ENCODE results near the gene CFAP43. TPM values are rescaled to one million over a fixed set of nuclear protein-coding genes. Genes with fewer than 3 reads are reported as not detected.
A peak's percentile ranks its signal among the peaks of the same experiment; 100 is the strongest.
"Not testable (repeated sequence)": the region's sequence is repeated elsewhere in the genome, so short reads cannot be mapped to it uniquely, and the experiment has no call there.

CFAP43 gene
- total and polyA plus RNA-seq, 9 of the 15 experiments (the other 6 are each of a cell fraction or from before 2014, with no cell fraction given), result 0.07 to 0.86 (median 0.11) TPM; not detected in 1

DNA sequence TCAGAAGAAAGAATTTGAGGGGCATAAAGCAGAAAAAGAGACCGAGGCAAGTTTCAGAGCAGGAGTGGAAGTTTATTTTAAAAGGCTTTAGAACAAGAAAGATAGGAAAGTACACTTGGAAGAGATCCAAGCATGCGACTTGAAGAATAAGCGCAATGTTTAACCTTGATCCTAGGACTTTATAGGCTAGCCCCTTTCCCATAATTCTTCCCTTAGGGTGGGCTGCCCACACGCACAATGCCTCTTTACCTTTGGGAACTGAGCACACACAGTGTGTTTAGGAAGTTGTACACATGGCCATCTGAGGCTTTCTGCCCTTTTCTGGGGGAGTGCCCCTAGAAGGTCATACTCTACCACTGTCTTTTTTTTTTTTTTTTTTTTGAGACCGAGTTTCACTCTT lies 11.3 kb upstream of the CFAP43 start:
- Histone ChIP-seq H3K27ac (ENCODE audit: extremely low read depth, low read depth, low read length) (no peak overlapping the region), H3K27me3 (ENCODE audit: control insufficient read depth in 2 of 2, insufficient read depth in 2 of 2, low read length in 2 of 2) (no peaks in the 10 kb centered on the region), H3K9me1 (ENCODE audit: control insufficient read depth, insufficient read depth, low read length) (no peaks in the 10 kb centered on the region), H3K4me3 (no peak overlapping the region), H3K4me1 (replicated peaks in 1 of 2; ENCODE audit: control insufficient read depth in 2 of 2, insufficient read depth in 2 of 2, low read length in 2 of 2) (peaks cover 0 to 8% of the 10 kb centered on the region in 2 experiments; a peak in 3 of 5 replicates), H2AFZ (ENCODE audit: low read depth, low read length) (peak overlapping the region; percentile 18; the same call in 1 of the 2 replicates), H4K20me1 (replicated peaks; ENCODE audit: control insufficient read depth, insufficient read depth, low read length) (no peaks in the 10 kb centered on the region), H3K36me3 (ENCODE audit: control insufficient read depth, insufficient read depth, low read length) (no peaks in the 10 kb centered on the region), H3K9ac (ENCODE audit: insufficient read depth in 1 of 2, low read depth in 2 of 2, low read length in 2 of 2) (no peak overlapping the region), H3K4me2 (ENCODE audit: insufficient read depth, low read length) (no peak overlapping the region), H3K79me2 (ENCODE audit: control insufficient read depth, insufficient read depth, low read length) (no peaks in the 10 kb centered on the region), H3K9me3 (replicated peaks; ENCODE audit: control insufficient read depth, insufficient read depth, low read depth, low read length) (peaks cover 12% of the 10 kb centered on the region)
- 48% methylated on average over 4 of the region's 5 CpGs for WGBS (ENCODE audit: insufficient coverage, low coverage, missing lambda C conversion rate)
- DNase-seq (ENCODE audit: extremely low read depth in 1 of 4, low spot score in 3 of 4) (no peak), FAIRE-seq (no peak), ATAC-seq (no peak)
- in situ Hi-C loops (cut with MboI), result no loop called here
- POLR2A ChIA-PET, result no interaction called here
- TF ChIP-seq NCOA2 (IDR thresholded peaks at IDR 0.05; ENCODE audit: partially characterized antibody in 2 of 2) (no peak), NFIC (IDR thresholded peaks at IDR 0.05) (0 out of 2 replicates have a peak, but pooled peaks have one; percentile 28)
- intact Hi-C loops (cut with micrococcal nuclease), result no loop called here
- BruUV-seq (replicated peaks), result no TSS peak
- CTCF ChIA-PET (ENCODE audit: low intra/inter-chr PET ratio), result no interaction called here

- H3K4me2 ChIP-seq (ENCODE audit: insufficient read depth, low read length); H4K20me1 ChIP-seq (replicated peaks; ENCODE audit: control insufficient read depth, insufficient read depth, low read length); H3K9ac ChIP-seq (ENCODE audit: insufficient read depth in 1 of 2, low read depth in 2 of 2, low read length in 2 of 2); DNase-seq (ENCODE audit: extremely low read depth in 1 of 4, low spot score in 3 of 4); H3K9me1 ChIP-seq (ENCODE audit: control insufficient read depth, insufficient read depth, low read length); intact Hi-C loops (cut with micrococcal nuclease); H3K27ac ChIP-seq (ENCODE audit: extremely low read depth, low read depth, low read length); H3K79me2 ChIP-seq (ENCODE audit: control insufficient read depth, insufficient read depth, low read length); in situ Hi-C loops (cut with MboI); H3K4me1 ChIP-seq (replicated peaks in 1 of 2; ENCODE audit: control insufficient read depth in 2 of 2, insufficient read depth in 2 of 2, low read length in 2 of 2); CTCF ChIA-PET (ENCODE audit: low intra/inter-chr PET ratio); BruUV-seq (replicated peaks); POLR2A ChIA-PET; H3K4me3 ChIP-seq; H3K36me3 ChIP-seq (ENCODE audit: control insufficient read depth, insufficient read depth, low read length); H3K27me3 ChIP-seq (ENCODE audit: control insufficient read depth in 2 of 2, insufficient read depth in 2 of 2, low read length in 2 of 2); FAIRE-seq: not testable (repeated sequence)
- Histone ChIP-seq H2AFZ (ENCODE audit: low read depth, low read length) (peak overlapping the region; percentile 18), H3K9me3 (replicated peaks; ENCODE audit: control insufficient read depth, insufficient read depth, low read depth, low read length) (peaks cover 12% of the 10 kb centered on the region)
- ATAC-seq, result peak; percentile 52
- TF ChIP-seq CBFA2T3 (IDR thresholded peaks at IDR 0.05), result peak; percentile 44
- WGBS (ENCODE audit: insufficient coverage, low coverage, missing lambda C conversion rate), result 48% methylated on average over 2 of the region's 3 CpGs
Measured at GRCh38 chr10:104243009-104243408, 10.8 kb upstream of the CFAP43 start.
